Brain pericyte (primary cell): ENCODE data around the gene GARS1.

ENCODE experiments used
- DNase-seq: peaks from one replicate; pipeline ENCODE4 v3.0.0-alpha.2; 2012; ENCODE audit warnings: low read depth, low spot score

Gene GARS1

DNA sequence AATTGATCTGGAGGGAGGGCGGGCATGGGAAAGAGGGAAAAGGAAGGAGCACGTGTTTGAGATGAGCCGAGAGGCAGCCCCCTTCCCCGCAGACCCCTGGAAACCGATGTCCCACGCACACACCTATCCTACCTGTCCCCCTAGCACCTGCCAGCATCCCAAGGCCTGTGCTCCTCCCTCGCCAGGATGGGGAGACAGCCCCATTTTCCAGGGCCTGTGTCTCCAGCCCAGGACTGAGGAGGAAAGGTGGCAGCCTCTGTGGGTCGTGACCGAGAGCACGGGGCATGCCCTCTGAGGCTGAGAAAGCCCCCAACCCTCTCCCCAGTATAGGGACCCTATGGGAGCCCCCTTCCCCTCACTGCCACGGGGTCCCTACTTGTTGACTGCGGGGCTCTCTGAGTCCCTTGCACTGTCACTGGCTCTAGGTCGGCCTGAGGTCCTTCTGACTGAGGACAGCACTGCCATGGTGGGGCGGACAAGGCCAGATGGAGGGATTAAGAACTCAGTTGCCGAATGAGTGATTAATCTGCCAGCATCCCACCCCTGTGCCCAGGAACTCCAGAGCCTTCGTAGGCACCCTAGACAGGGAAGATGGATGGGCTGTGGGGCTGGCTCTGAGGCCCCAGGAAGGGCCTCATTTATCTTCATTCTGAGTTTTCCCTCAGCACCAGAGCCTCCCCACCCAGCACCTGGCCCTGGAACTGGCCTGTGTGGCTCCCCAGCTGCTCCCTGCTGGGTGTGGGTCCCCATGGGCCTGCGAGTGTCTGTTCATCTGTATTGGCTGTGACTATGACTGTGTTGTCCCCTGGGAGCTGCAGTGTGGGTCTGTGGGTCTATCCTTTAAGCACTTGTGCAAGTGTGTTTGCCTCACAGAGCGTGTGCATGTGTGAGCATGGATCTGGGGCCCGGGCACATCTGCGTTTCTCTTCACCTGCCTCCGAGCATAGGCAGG, 61.6 kb downstream of the GARS1 start:
- DNase-seq = no peak

DNA sequence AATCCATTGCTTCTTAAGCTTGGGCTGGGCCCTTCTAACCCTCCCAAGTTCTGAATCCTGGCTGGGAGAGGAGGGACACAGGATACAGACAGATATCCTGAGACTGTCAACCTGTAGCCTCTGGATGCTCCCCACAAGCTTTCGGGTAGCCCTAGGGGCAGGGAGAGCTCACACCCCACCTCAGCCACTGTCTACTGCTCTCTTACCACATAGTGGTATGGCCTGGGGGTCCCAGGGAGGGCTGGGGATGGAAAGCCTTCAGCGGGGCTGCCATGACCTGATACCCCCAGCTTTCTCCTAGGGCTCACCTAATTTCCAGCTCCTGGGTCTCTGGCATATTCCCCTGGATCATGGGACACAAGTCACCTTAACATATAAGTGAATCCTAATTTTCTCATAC, 62.5 kb downstream of the GARS1 start:
- DNase-seq = no peak

DNA sequence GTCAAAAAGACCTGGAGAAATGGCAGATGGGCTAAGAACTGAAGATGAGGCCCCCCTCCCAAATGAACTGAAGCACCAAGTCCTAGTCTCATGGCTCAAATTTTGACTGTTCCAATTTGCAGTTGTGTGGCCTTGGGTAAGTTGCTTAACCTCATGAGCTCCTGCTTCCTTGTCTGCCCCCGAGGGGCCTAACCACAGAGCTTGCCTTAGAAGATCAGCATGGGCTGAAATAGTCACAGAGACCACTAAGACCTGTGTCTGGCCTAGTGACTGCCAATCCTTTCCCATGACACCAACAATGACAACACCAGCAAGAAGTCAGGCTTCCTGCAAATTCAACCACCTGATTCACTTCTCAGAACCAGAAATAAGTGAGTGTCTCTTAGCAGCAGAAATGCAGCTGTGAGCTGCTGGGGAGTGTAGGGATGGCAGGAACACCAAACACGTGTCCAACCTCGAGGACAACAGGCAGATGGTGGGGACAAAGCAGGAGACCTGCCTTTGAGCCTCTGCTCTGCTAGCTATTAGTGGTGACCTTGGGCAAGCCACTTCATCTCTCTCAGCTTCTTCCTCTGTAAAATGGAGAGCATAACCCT, 63.9 kb downstream of the GARS1 start:
- DNase-seq = no peak

DNA sequence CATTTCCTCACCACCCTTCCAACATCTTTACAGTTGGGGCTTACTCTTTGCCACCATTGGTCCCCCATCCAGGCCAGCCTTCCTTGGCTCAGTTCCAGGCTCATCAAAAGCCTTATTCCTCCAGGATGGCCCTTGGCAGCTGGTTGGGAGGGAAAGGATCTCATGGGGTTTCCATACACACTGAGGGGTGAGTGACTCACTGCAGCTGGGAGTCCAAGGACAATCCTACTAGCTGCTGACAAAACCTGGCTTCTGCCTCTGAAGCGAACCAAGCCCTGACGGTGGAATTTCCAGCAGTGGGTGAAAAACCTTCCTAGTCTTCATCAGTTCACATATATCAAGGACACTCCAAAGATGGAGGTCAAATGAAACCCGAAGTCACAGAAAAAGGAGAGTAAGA, 64.6 kb downstream of the GARS1 start:
- DNase-seq = no peak

DNA sequence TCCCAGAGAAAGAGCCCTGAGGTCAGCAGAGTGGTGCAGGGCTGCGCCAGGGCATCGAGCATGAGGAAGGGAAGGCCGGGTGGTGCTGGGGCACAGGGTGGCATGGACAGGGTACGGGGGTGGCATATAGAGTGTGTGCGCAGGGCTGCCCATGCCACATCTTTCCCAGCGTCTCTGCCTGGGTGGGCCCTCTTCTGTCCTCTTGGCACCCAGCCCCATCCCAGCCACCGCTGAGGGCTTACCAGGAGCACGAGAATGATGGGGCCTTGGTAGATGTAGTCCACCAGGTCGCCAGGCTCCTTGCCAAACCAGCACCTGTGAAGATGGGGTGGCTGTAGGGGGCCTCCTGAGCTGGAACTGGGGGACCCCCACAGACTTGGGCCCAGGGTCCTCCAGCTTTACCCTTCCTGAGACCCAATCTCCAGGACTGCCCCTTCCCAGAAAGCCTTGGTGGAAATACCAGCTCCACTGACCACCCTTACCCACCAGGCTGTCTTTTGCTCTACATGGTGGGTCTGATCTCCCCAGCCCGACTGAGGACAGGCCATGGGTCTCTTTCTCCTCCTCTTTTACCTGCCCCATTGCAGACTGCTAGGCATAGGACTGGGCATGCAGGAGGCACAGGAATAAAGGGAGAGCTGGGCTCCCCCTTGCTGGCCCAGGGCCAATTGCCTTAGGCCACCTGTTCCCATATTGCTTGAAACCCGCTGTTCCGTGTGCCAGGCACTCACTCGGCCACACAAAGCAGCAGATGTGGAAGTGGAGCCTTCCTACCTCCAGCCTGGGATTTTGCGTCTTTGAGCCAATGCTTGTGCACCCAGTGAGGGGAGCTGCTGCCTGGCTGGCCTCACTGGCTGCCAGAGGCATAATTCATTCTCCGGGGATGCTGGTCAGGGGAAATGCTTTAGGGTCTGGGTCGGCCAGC, 65.9 kb downstream of the GARS1 start:
- no peak for DNase-seq

DNA sequence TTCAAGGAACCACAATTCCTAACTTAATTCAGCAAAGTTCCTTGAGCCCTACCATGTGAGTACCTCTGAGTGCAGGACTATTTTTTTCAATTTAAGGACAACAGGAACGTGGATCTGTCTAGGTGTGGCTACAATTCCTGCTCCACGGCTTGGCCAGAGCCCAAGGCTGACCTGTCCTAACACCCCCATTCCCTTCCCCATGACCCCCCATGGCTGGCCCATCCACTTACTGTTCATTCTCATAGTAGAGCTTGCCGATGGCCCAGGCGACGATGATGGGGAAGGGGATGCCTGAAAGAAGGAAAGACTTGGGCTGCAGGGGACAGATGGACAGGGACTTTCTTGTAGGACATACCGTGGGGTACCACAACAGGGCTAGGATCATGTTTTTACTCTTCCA, 67.2 kb downstream of the GARS1 start:
- DNase-seq = no peak

DNA sequence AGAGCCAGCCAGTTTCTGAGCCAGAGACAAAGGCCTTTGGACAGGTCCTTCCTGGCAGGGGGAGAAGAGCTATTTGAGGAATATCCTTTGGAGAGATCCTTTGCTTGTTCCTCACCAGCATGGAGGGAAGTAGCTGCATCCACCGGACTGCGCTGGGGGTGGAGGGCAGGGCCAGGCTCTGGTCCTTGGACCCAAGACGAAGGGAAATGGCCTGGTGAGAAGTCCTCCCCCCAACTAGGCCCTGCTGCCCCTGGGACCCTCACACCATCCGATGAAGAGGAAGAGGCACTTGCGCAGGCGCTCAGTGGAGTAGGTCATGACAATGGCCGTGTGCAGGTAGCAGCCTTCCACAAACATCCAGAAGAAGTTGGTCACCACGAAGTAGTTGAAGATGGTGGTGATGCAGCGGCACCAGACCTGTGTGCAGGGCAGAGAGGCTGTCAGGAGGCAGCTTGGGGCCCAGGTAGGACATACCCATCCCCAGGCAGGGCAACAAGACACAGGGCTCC, 67.8 kb downstream of the GARS1 start:
- DNase-seq = no peak

DNA sequence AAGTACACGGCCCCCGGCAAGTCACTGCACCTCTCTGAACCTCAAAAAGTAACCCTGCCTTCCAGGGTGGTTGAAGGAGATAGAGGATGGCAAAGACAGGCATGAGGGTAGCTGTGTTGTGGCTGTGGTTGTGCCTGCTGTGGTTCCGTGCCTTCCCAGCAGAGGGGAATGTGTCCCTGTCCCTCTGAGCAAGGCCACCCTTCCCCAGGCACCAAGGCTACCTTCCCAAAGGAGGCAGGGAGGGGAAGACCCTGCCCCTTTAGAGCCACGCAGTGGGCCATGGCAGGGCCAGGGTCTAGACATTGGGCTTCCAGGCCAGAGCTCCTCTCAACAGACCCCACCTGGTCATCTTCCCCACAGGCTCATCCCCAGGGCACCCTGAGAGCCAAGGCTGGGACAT, 68.7 kb downstream of the GARS1 start:
- DNase-seq = no peak

DNA sequence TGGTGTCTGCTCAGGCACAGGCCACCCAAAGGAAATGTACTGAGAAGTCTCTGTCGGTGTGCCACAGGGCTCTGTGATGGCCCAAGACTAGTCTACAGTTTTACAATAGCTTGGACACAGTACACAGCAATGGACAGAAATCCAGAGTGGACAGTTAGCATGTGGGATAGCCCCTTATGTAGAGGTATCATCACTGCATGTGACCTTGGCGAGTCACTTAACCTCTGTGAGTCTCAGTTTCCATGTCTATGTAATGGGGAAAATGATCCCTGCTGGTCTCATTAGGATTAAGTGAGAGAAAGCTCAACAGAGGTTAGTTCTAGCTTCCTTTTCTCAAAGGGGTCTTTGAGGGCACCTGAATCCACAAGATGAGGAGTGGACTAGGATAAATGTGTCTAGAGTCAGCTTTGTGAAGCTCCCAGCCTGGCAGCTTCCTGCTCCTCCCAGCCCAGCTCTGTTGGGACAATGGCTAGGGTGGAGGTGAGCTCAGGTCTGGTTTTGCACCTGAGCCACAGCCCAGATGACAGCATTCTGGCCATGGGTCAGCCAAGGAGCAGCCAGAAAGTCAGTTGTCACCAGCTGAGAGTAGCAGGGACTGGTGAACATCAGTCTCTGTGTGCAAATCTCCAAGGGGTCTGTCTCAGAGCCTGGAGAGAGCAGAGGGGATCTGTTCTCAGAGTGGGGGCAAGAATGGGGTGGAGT, 69.7 kb downstream of the GARS1 start:
- no peak for DNase-seq

DNA sequence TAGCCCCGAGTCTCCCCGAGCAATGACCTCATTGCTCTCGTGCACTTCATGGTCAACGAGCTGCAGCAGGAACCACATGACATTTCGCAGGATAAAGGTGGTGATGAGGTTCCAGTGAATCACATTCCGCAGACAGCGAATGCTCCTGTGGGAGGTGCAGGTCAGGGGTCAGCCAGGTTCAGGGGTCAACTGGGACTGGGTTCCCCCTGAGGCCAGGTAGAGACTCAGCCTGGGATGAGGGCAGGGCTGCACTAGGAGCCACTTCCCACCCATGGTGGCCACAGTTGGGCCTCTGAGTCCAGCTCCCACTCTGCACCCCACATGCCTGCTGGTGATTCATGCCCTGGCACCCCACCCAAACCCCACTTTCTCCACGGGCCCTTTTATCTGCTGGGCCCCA, 70.4 kb downstream of the GARS1 start:
- no peak for DNase-seq

DNA sequence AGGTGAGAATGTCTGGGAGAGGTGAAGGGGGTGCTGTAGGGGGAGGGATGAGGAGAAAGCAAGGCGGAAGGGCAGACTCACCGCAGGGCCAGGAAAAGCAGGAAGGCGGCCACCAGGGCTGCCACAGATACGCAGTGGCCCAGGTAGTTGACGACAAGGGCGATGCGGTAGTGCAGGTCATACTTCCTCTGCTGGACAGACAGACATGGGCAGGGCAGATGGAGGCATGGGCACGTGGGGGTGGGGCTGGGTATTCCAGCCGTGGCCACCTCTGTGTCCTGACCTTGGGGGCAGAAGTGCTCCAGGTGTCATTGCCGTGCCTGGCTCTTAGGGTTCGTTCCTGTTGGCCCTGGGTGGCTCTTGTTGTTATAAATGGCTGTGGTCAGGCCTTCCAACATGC, 70.8 kb downstream of the GARS1 start:
- DNase-seq = no peak

DNA sequence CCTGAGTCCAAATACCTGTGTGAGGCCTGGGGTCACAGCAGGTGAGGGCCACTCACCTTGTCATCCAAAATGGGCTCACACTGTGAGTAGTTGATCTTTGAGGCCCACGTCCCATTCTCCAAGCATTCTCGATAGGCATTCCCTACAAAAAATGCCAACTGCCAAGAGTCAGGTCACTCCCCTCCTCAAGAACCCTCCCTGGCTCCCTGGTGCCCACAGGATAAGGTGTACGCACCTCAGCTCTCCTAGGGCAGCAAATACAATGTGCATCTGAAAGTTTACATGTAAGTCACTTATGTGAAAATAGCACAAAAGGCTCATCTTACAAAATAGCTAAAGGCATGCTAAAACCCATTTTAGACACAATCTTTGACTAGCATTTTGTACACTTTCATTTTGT, 72.5 kb downstream of the GARS1 start:
- DNase-seq = no peak

DNA sequence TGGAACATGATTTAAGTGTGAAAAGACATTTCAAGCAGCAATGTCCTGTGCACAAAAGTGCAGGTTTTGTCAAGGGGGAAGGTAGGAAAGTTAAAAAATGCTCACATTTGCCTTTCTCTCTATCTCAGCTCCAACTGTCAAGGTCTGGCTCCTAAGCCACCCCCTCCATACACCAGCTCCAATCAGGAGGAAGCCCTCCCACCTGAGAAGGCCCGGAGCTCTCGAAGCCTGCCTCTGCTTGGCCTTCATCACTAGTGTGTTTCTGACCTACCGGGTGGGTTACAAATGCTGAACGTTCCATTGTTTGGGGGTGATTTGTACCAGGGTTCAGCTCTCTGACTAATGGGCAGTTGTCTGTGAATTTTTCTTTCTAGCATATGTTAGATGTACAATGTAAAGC, 73.4 kb downstream of the GARS1 start:
- DNase-seq = no peak

DNA sequence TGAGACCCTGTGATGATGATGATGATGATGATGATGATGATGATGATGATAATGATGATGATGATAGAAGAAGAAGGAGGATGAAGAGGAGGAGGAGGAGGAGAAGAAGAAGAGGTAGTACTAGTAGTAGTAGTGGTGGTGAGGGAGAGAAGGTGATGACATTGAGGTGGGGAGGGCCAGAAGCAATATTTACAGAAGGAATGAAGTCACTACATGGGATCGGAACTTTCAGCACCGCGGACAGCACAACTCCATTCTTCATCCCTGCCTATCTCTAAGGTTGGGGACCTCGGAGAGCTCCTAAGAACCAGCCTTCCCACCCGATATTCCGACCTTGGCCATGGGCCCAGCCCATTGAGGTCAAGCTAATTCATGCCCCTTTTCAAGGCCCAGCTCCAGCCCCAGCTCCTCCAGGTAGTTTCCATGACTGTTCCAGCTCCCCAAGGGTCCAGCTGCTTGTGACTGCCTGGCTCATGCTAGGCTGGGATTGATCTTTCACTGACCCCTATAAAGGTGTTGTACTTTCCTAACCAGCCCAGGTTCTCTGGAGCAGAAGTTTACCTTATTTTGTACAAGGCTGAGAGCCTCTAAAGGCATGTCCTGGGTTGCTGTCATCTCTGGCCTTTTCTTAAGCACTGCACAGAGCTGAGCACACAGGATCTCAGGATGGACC, 77.3 kb downstream of the GARS1 start:
- no peak for DNase-seq

DNA sequence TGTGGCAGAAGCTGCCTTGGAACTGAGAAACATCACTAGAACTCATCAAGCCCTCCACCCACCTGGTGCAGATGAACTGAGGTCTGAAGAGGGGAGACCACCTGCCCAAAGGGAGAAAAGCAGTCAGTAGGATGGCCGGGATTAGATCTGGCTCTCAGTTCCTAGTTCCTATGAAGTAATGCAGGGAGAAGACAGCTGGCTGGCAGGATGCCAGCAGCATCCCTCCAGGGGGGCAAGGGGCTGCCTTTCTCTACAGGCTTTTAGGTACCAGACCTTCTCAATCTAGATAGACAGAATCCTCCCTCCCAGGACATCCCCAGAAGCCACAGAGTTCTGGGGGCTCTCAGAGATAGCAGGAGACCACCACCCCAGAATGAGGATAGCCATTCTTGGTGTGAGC, 79.7 kb downstream of the GARS1 start:
- no peak for DNase-seq

DNA sequence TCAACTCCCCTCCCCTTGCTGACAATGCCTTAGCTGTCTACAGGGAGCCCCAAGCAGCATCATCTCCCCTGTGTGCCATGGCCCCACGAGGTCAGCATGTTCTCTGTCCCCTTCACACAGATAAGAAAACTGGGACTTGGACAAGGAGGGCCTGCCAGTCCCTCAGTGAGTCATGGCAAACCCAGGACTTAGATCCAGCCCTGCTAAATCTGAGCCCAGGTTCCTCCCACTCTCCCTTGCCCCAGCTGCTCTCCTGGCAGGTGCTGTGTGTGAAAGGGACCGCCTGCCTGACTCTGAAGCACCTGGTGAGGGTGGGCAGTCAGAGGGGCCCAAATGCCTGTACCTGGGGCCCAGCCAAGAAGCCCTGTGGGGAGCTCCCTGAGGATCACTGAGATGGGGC, 80.2 kb downstream of the GARS1 start:
- no peak for DNase-seq

DNA sequence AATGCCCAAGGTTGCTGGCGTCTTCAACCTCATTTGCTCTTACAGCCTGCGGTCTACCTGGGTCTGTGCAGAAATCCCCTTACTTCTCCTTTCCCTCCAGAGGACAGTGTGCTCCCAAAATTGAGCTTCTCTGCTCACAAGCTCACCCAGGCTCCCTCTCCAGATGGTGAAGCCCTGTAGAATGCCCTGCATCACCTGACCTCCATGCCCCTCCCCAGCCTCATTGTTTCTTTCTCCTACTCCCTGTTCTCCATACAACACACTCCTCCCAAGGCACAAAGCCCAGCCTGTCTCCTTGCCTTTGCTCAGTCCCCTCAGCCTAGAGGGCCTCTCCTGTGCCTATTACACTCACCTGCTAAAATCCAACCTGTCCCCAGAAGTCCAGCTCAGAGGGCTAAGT, 84.1 kb downstream of the GARS1 start:
- DNase-seq = no peak

DNA sequence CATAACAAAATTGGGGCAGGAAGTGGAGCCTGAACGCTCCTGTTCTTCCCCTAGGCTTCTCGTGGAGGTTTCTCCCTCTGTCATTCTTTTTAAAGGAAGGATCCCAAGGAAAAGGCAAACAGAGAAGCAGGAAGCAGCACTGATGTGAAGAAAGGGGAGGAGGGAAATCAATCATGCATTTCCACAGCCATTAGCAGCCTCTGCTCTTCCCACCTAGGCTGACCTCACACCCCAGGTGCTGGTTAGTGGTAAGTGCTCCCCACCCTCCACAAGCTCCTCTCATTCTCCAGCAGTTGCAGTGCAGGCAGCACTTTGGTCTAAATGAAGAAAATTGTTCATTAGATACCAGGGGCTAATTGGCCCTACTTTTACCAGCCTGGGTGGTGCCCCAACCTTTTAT, 85.0 kb downstream of the GARS1 start:
- DNase-seq = no peak

DNA sequence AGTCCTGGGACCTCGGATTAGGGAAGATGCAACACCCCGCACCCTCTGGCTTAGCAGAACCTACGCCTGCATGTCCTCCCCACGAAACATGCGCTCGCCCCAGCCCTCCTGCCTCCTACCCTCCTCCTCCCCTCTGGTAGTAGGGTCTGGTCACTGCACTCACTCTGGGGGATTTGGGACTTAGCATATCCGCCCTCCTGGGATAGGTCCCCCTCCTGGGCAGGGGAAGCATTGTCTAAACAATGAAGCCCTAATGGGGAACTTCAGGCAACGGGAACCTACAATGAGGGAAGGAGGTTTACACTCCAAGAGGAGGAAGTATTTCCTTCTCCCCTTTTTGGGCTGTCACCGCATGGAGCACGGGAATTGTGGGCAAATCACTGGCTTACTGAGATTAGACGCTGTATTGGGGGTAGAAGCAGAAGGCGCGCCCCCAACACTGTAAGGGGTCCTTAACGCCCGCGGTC, 86.7 kb downstream of the GARS1 start:
- DNase-seq = no peak

DNA sequence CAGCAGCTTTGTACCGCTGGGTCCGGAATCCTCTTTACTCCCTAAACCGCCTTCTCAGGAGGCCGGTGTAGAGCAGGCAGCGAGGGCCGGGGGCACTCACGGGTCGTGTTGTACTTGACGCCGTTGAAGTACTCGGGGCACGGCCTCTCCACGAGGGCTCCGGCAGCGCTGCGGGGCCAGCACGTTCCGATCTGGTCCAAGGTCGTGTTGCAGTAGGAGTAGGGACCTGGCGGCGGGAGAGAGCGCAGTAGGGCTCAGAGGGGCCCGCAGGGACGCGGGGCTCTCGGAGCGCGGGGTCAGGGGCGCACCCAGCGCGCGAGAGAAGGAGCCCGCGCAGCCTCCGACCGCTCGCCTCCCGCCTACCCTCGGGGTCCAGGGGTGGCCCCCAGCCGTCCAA, 87.1 kb downstream of the GARS1 start:
- no peak for DNase-seq
